H1 (cell line): ENCODE data around the gene CCBE1. TPM values are rescaled to one million over a fixed set of nuclear protein-coding genes. Genes with fewer than 3 reads are reported as not detected.

Experiments
- CTCF ChIA-PET: fragments of 300-600 bp; sonication (Branson Sonifier 250); formaldehyde crosslinking; loops from one replicate; lab custom pipeline; 2021; ENCODE audit not compliant: partially characterized antibody; lab: Charles Lee
- POLR2A ChIA-PET: fragments of 300-600 bp; sonication (Branson Sonifier 250); formaldehyde crosslinking; loops from one replicate; lab custom pipeline; 2021; ENCODE audit warnings: inconsistent platforms; ENCODE audit not compliant: partially characterized antibody; lab: Charles Lee
- DNase-seq, 2 experiments: peaks; one replicate each; pipeline versions ENCODE4 v3.0.0 to v3.0.0-alpha.2; 2010 to 2022; ENCODE audit warnings: low spot score in 2 of 2, low read depth in 1 of 2, mixed read lengths in 1 of 2
- FAIRE-seq: peaks from 2 replicates; lab custom pipeline; 2011; peaks lifted over from hg19 to GRCh38; lab: Jason Lieb, UNC
- H2AFZ ChIP-seq: 2 replicates; pipeline ENCODE4 v1.8.1; 2012; ENCODE audit warnings: low read length, inconsistent platforms
- H2AK5ac ChIP-seq: 2 replicates; pipeline ENCODE4 v1.6.1; 2013; ENCODE audit warnings: low read depth, low read length
- H2BK120ac ChIP-seq: replicated peaks from 2 replicates; pipeline ENCODE3; 2013; ENCODE audit warnings: low read depth, low read length, inconsistent platforms
- H2BK12ac ChIP-seq: 2 replicates; pipeline ENCODE4 v1.6.1; 2013; ENCODE audit warnings: low read depth, low read length
- H2BK15ac ChIP-seq: 2 replicates; pipeline ENCODE4 v1.6.1; 2013; ENCODE audit warnings: low read length
- H2BK20ac ChIP-seq: 2 replicates; pipeline ENCODE4 v1.6.1; 2013; ENCODE audit warnings: low read length
- H2BK5ac ChIP-seq: 2 replicates; pipeline ENCODE4 v1.6.1; 2013; ENCODE audit warnings: low read depth, low read length
- H3K14ac ChIP-seq: 2 replicates; pipeline ENCODE4 v1.6.1; 2013; ENCODE audit warnings: inconsistent platforms; ENCODE audit not compliant: insufficient read length
- H3K18ac ChIP-seq: 2 replicates; pipeline ENCODE4 v1.6.1; 2013; ENCODE audit warnings: low read length; ENCODE audit errors: extremely low read depth
- H3K23ac ChIP-seq: 2 replicates; pipeline ENCODE4 v1.6.1; 2013; ENCODE audit warnings: inconsistent platforms; ENCODE audit not compliant: insufficient read length
- H3K23me2 ChIP-seq: 2 replicates; pipeline ENCODE4 v1.6.1; 2013; ENCODE audit warnings: low read depth, low read length
- H3K27ac ChIP-seq: 2 replicates; pipeline ENCODE4 v1.6.1; 2011; ENCODE audit warnings: low read depth, low read length, inconsistent platforms
- H3K27me3 ChIP-seq, 4 experiments: replicated peaks in 1 of 4; 1 replicate in 1 of 4; 2 replicates in 3 of 4; pipeline versions ENCODE4 v1.6.1 to v1.8.1; 2011 to 2013; ENCODE audit warnings: low read length in 3 of 4, mild to moderate bottlenecking in 3 of 4, inconsistent platforms in 2 of 4, mixed read lengths in 2 of 4, moderate library complexity in 1 of 4; ENCODE audit not compliant: control insufficient read depth in 3 of 4, insufficient read depth in 3 of 4; ENCODE audit errors: extremely low read depth in 1 of 4
- H3K36me3 ChIP-seq, 4 experiments: 2 replicates each; pipeline versions ENCODE4 v1.6.1 to v1.8.1; 2011 to 2013; ENCODE audit warnings: mild to moderate bottlenecking in 4 of 4, low read length in 3 of 4, moderate library complexity in 2 of 4, control low read depth in 1 of 4, inconsistent platforms in 1 of 4; ENCODE audit not compliant: insufficient read depth in 4 of 4, control insufficient read depth in 2 of 4
- H3K4ac ChIP-seq: replicated peaks from 2 replicates; pipeline ENCODE3; 2013; ENCODE audit warnings: low read length, low read depth, mixed read lengths, inconsistent platforms; ENCODE audit not compliant: insufficient read length
- H3K4me1 ChIP-seq, 4 experiments: replicated peaks in 1 of 4; 1 replicate in 1 of 4; 2 replicates in 3 of 4; pipeline versions ENCODE4 v1.6.1 to v1.8.1; 2011 to 2013; ENCODE audit warnings: low read length in 3 of 4, inconsistent platforms in 2 of 4, mixed read lengths in 1 of 4; ENCODE audit not compliant: insufficient read depth in 4 of 4, control insufficient read depth in 3 of 4
- H3K4me2 ChIP-seq, 2 experiments: 2 replicates each; pipeline versions ENCODE4 v1.6.1 to v1.8.1; 2011 to 2013; ENCODE audit warnings: low read depth in 2 of 2, low read length in 2 of 2, control low read depth in 1 of 2, inconsistent platforms in 1 of 2, mild to moderate bottlenecking in 1 of 2; ENCODE audit not compliant: insufficient read depth in 1 of 2
- H3K4me3 ChIP-seq, 4 experiments: fragments of 200-600, 300-600 bp in 1 of 4; sonication (generic), shearing (Covaris generic), sonication (Bioruptor Twin) in 1 of 4; 2 replicates each; pipeline versions ENCODE4 v1.5.1 to v1.8.1; 2011 to 2016; ENCODE audit warnings: low read length in 4 of 4, low read depth in 3 of 4, control low read depth in 2 of 4, inconsistent platforms in 2 of 4, mild to moderate bottlenecking in 2 of 4, mixed read lengths in 1 of 4, moderate library complexity in 1 of 4; ENCODE audit not compliant: insufficient read depth in 2 of 4; ENCODE audit errors: extremely low read depth in 1 of 4
- H3K56ac ChIP-seq: replicated peaks from 2 replicates; pipeline ENCODE3; 2013; ENCODE audit warnings: low read depth, mild to moderate bottlenecking, mixed read lengths, low read length, inconsistent platforms; ENCODE audit not compliant: insufficient read length
- H3K79me1 ChIP-seq: 2 replicates; pipeline ENCODE4 v1.6.1; 2013; ENCODE audit warnings: low read depth, low read length, control low read depth
- H3K79me2 ChIP-seq, 2 experiments: 2 replicates each; pipeline versions ENCODE4 v1.6.1 to v1.8.1; 2012 to 2013; ENCODE audit warnings: low read length in 2 of 2, mild to moderate bottlenecking in 2 of 2, inconsistent platforms in 1 of 2; ENCODE audit not compliant: insufficient read depth in 2 of 2, control insufficient read depth in 1 of 2
- H3K9ac ChIP-seq, 4 experiments: replicated peaks in 1 of 4; 1 replicate in 1 of 4; 2 replicates in 3 of 4; pipeline versions ENCODE4 v1.6.1 to v1.8.1; 2011 to 2013; ENCODE audit warnings: low read depth in 3 of 4, low read length in 3 of 4, control low read depth in 2 of 4, mild to moderate bottlenecking in 2 of 4, moderate library complexity in 2 of 4, inconsistent platforms in 1 of 4; ENCODE audit errors: extremely low read depth in 1 of 4
- H3K9me3 ChIP-seq, 2 experiments: 2 replicates each; pipeline versions ENCODE4 v1.6.1 to v1.8.1; 2012 to 2013; ENCODE audit warnings: mild to moderate bottlenecking in 2 of 2, moderate library complexity in 2 of 2, control low read depth in 1 of 2, inconsistent platforms in 1 of 2, low read depth in 1 of 2, low read length in 1 of 2, mixed read lengths in 1 of 2; ENCODE audit not compliant: insufficient read depth in 2 of 2
- H4K20me1 ChIP-seq, 2 experiments: replicated peaks in 1 of 2; 2 replicates each; pipeline versions ENCODE3 to v1.8.1; 2011 to 2013; ENCODE audit warnings: inconsistent platforms in 2 of 2, low read length in 2 of 2, mild to moderate bottlenecking in 1 of 2; ENCODE audit not compliant: insufficient read depth in 2 of 2, control insufficient read depth in 1 of 2
- H4K5ac ChIP-seq: 2 replicates; pipeline ENCODE4 v1.6.1; 2013; ENCODE audit warnings: low read length, low read depth, mixed read lengths, inconsistent platforms; ENCODE audit not compliant: insufficient read length
- H4K8ac ChIP-seq: 2 replicates; pipeline ENCODE4 v1.8.0; 2013; ENCODE audit warnings: mild to moderate bottlenecking, moderate library complexity, low read length, inconsistent platforms; ENCODE audit not compliant: insufficient read depth; ENCODE audit errors: extremely low read depth
- H4K91ac ChIP-seq: replicated peaks from 2 replicates; pipeline ENCODE3; 2013; ENCODE audit warnings: low read length, mixed read lengths, inconsistent platforms; ENCODE audit not compliant: insufficient read length
- ATF3 ChIP-seq: IDR thresholded peaks from 2 replicates; pipeline ENCODE4 v1.6.1; 2011; ENCODE audit warnings: low read depth, mild to moderate bottlenecking, low read length; ENCODE audit not compliant: insufficient read depth
- CHD1 ChIP-seq: IDR thresholded peaks from 2 replicates; pipeline ENCODE4 v1.6.1; 2012; ENCODE audit warnings: low read depth, low read length, improper control_type of control experiment
- EGR1 ChIP-seq: IDR thresholded peaks from 2 replicates; pipeline ENCODE4 v1.6.1; 2011; ENCODE audit warnings: low read depth, low read length, borderline replicate concordance
- SP2 ChIP-seq: IDR thresholded peaks from 2 replicates; pipeline ENCODE4 v1.6.1; 2012; ENCODE audit warnings: mild to moderate bottlenecking, low read length, inconsistent platforms
- WGBS, 2 experiments: shearing (Covaris generic) in 1 of 2; methylation state at CpG; one replicate each; pipeline versions ENCODE4 v1.1.6 to v1.1.7; 2013 to 2015; ENCODE audit warnings: low lambda C conversion rate in 2 of 2, mixed read lengths in 2 of 2, inconsistent platforms in 1 of 2, low coverage in 1 of 2, missing lambda C conversion rate in 1 of 2; ENCODE audit not compliant: insufficient replicate concordance in 2 of 2, insufficient coverage in 1 of 2, insufficient read length in 1 of 2; ENCODE audit errors: extremely low coverage in 1 of 2, missing lambda C conversion rate in 1 of 2; 5-methylcytosine and 5-hydroxymethylcytosine counted together
- polyA plus RNA-seq, 7 experiments: library from polyadenylated mRNA; depleted of rRNA in 3 of 7; stranded (reverse) in 5 of 7; unstranded in 2 of 7; fragments of >200 nt in 5 of 7; fragments of 200-250 nt in 2 of 7; gene quantifications; 1 replicate in 5 of 7; 2 replicates in 1 of 7; 4 replicates in 1 of 7; pipeline versions ENCODE4 v1.2.1 to v1.2.3, GENCODE V29; 2011 to 2013; ENCODE audit warnings: missing spikeins in 2 of 7, mixed read lengths in 2 of 7
- total RNA-seq: library from RNA; stranded (reverse); fragmentation: NEBNext Ultra II Directional; extraction: Animal tissue kit (Norgen Biotek cat#: 25700); gene quantifications from 2 replicates; pipeline ENCODE4 v1.2.1, GENCODE V29; 2021

Gene CCBE1
- total and polyA plus RNA-seq, 2 of the 8 experiments (the other 6 are each of a cell fraction or from before 2014, with no cell fraction given): 2.1 to 2.6 TPM

DNA sequence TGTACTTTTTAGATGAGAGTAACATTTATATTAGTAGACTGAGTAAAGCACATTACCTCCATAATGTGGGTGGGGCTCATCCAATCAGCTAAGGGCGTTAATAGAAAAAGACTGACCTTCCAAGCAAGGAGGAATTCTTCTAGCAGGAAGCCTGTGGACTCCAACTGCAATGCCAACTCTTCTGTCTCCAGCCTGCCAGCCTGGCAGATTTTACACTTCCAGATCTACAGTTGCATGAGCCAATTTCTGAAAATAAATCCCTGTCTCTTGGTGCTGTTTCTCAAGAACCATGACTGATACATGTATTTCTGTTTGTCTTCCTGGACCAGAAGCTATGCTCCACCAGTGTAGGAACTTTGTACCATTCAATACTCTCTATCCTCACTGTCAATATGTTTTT is 269.2 kb downstream of the CCBE1 start:
- no peak for TF ChIP-seq EGR1
- no peak for TF ChIP-seq CHD1
- TF ChIP-seq ATF3: no peak
- no peak for TF ChIP-seq SP2
- Histone ChIP-seq H4K91ac (no peak overlapping the region), H2BK120ac (no peak overlapping the region), H2AFZ (no peak overlapping the region), H3K4me2 (no peak overlapping the region), H3K4me3 (no peak overlapping the region), H3K14ac (no peak overlapping the region), H3K23me2 (no peaks in the 10 kb centered on the region), H4K5ac (no peak overlapping the region), H3K23ac (no peak overlapping the region), H3K9me3 (no peaks in the 10 kb centered on the region), H4K8ac (no peak overlapping the region), H3K4ac (no peak overlapping the region), H3K18ac (no peak overlapping the region), H2AK5ac (no peak overlapping the region), H2BK5ac (no peak overlapping the region), H3K79me1 (no peaks in the 10 kb centered on the region), H3K27ac (no peak overlapping the region), H3K56ac (no peak overlapping the region), H2BK20ac (no peak overlapping the region), H3K79me2 (no peaks in the 10 kb centered on the region), H2BK15ac (no peak overlapping the region), H3K27me3 (no peaks in the 10 kb centered on the region), H3K4me1 (no peaks in the 10 kb centered on the region), H3K9ac (no peak overlapping the region), H2BK12ac (no peak overlapping the region), H3K36me3 (no peaks in the 10 kb centered on the region), H4K20me1 (no peaks in the 10 kb centered on the region)
- no peak for DNase-seq
- WGBS, 2 experiments: 95% methylated on average over 1 of the region's 1 CpG; no CpG with 5 or more reads in 1 of the 2 experiments
- POLR2A ChIA-PET: no interaction called here
- CTCF ChIA-PET: no interaction called here
- no peak for FAIRE-seq
